DND-41 (cell line): ENCODE data around the gene LASP1NB.

Source experiments
- ATAC-seq: fragments of 200-7000 bp; cut with Tn5 transposase; 3 replicates; pipeline ENCODE4 v1.9.1; 2021; ENCODE audit warnings: low read depth; ENCODE audit not compliant: insufficient read depth
- DNase-seq: peaks from one replicate; pipeline ENCODE4 v3.0.0-alpha.2; 2020
- H2AFZ ChIP-seq: 2 replicates; pipeline ENCODE4 v1.6.0; 2012; ENCODE audit warnings: low read depth, low read length
- H3K27ac ChIP-seq: 2 replicates; pipeline ENCODE4 v1.5.1; 2012; ENCODE audit warnings: low read length, inconsistent platforms
- H3K27me3 ChIP-seq: fragments of 200-600 bp; sonication (generic); 2 replicates; pipeline ENCODE4 v1.6.0; 2012; ENCODE audit warnings: low read length, mild to moderate bottlenecking, inconsistent platforms; ENCODE audit not compliant: insufficient read depth, poor library complexity
- H3K36me3 ChIP-seq: 2 replicates; pipeline ENCODE4 v1.5.1; 2012; ENCODE audit warnings: low read length, inconsistent platforms; ENCODE audit not compliant: insufficient read depth
- H3K4me1 ChIP-seq: 2 replicates; pipeline ENCODE4 v1.5.1; 2012; ENCODE audit warnings: mild to moderate bottlenecking, low read length; ENCODE audit not compliant: insufficient read depth
- H3K4me2 ChIP-seq: 2 replicates; pipeline ENCODE4 v1.6.0; 2012; ENCODE audit warnings: mild to moderate bottlenecking, moderate library complexity, low read length, inconsistent platforms; ENCODE audit not compliant: insufficient read depth
- H3K4me3 ChIP-seq, 2 experiments: fragments of 200-600 bp in 1 of 2; shearing (Covaris generic) in 1 of 2; 2 replicates each; pipeline ENCODE4 v1.5.1; 2012 to 2016; ENCODE audit warnings: inconsistent platforms in 2 of 2, low read length in 2 of 2, mild to moderate bottlenecking in 2 of 2, low read depth in 1 of 2, moderate library complexity in 1 of 2
- H3K79me2 ChIP-seq: 2 replicates; pipeline ENCODE4 v1.6.0; 2012; ENCODE audit warnings: low read length, inconsistent platforms; ENCODE audit not compliant: insufficient read depth
- H3K9ac ChIP-seq: 2 replicates; pipeline ENCODE4 v1.6.0; 2012; ENCODE audit warnings: low read depth, mild to moderate bottlenecking, inconsistent platforms, low read length, moderate library complexity
- H3K9me3 ChIP-seq: 2 replicates; pipeline ENCODE4 v1.5.1; 2012; ENCODE audit warnings: low read length, moderate library complexity, mild to moderate bottlenecking, inconsistent platforms; ENCODE audit not compliant: insufficient read depth, severe bottlenecking
- H4K20me1 ChIP-seq: 2 replicates; pipeline ENCODE4 v1.6.0; 2012; ENCODE audit warnings: low read length; ENCODE audit not compliant: insufficient read depth
- CTCF ChIP-seq: IDR thresholded peaks from 2 replicates; pipeline ENCODE4 v1.5.1; 2012; ENCODE audit warnings: borderline replicate concordance, low read length, moderate library complexity, mild to moderate bottlenecking; ENCODE audit not compliant: poor library complexity, severe bottlenecking; ENCODE audit errors: extremely low read depth
- EZH2 ChIP-seq: IDR thresholded peaks from 3 replicates; pipeline ENCODE4 v1.6.1; 2012; ENCODE audit warnings: borderline replicate concordance, low read depth, mild to moderate bottlenecking, moderate library complexity, low read length, inconsistent platforms; ENCODE audit not compliant: severe bottlenecking

Gene LASP1NB

GRCh38 chr17:38920374-38921291 lies 4.8 kb upstream of the LASP1NB start:
- Histone ChIP-seq H3K4me1 (0 out of 2 replicates have a peak, but pooled peaks cover 6% of the 10 kb centered on the region), H4K20me1 (peaks cover 7% of the 10 kb centered on the region; the same call in 1 of the 2 replicates), H3K9ac (no peak overlapping the region), H3K9me3 (no peaks in the 10 kb centered on the region), H3K27ac (no peak overlapping the region), H3K79me2 (no peaks in the 10 kb centered on the region), H3K27me3 (no peaks in the 10 kb centered on the region), H3K36me3 (peaks cover 50% of the 10 kb centered on the region), H2AFZ (no peak overlapping the region), H3K4me2 (no peak overlapping the region), H3K4me3 (no peak overlapping the region)
- no peak for ATAC-seq
- TF ChIP-seq EZH2 (no peak), CTCF (no peak)
- no peak for DNase-seq

- Histone ChIP-seq H3K4me2 (no peak overlapping the region), H2AFZ (no peak overlapping the region), H3K4me3 (no peak overlapping the region), H3K9me3 (no peaks in the 10 kb centered on the region), H4K20me1 (peaks cover 6% of the 10 kb centered on the region; the same call in 1 of the 2 replicates), H3K27ac (no peak overlapping the region), H3K4me1 (peaks cover 13% of the 10 kb centered on the region), H3K36me3 (peaks cover 39% of the 10 kb centered on the region), H3K79me2 (no peaks in the 10 kb centered on the region), H3K9ac (no peak overlapping the region), H3K27me3 (no peaks in the 10 kb centered on the region)
- TF ChIP-seq CTCF (no peak), EZH2 (no peak)
- ATAC-seq, result no peak
- no peak for DNase-seq
Observed at GRCh38 chr17:38921756-38922411, 3.5 kb upstream of the LASP1NB start.

- Histone ChIP-seq H2AFZ (no peak overlapping the region), H3K9me3 (no peaks in the 10 kb centered on the region), H3K9ac (no peak overlapping the region), H4K20me1 (peaks cover 3% of the 10 kb centered on the region; the same call in 1 of the 2 replicates), H3K4me3 (no peak overlapping the region), H3K27ac (no peak overlapping the region), H3K36me3 (peaks cover 30% of the 10 kb centered on the region), H3K4me1 (peaks cover 14% of the 10 kb centered on the region), H3K4me2 (no peak overlapping the region), H3K79me2 (no peaks in the 10 kb centered on the region), H3K27me3 (no peaks in the 10 kb centered on the region)
- ATAC-seq (no peak), DNase-seq (no peak)
- TF ChIP-seq CTCF, result no peak
- TF ChIP-seq EZH2, result no peak
Observed at GRCh38 chr17:38922538-38923297, 2.7 kb upstream of the LASP1NB start.
